ENCODE data around the gene SNX8.

Gene SNX8

GRCh38 chr7:2219136-2219535, 95.1 kb downstream of the SNX8 start:
- DNase-seq: no peak

- DNase-seq: no peak
Observed at GRCh38 chr7:2218444-2218785, 95.8 kb downstream of the SNX8 start.

GRCh38 chr7:2217716-2218443, 96.4 kb downstream of the SNX8 start:
- DNase-seq: no peak

GRCh38 chr7:2217206-2217605, 97.0 kb downstream of the SNX8 start:
- no peak for DNase-seq

GRCh38 chr7:2215851-2216250, 98.4 kb downstream of the SNX8 start:
- DNase-seq: no peak

GRCh38 chr7:2214636-2215035, 99.6 kb downstream of the SNX8 start:
- no peak for DNase-seq

- no peak for DNase-seq
Observed at GRCh38 chr7:2213551-2214215, 100.6 kb downstream of the SNX8 start.

- DNase-seq: no peak
Observed at GRCh38 chr7:2212906-2213305, 101.3 kb downstream of the SNX8 start.

- no peak for DNase-seq
Observed at GRCh38 chr7:2211926-2212325, 102.3 kb downstream of the SNX8 start.

GRCh38 chr7:2211259-2211880, 102.9 kb downstream of the SNX8 start:
- DNase-seq: no peak

GRCh38 chr7:2210551-2211258, 103.5 kb downstream of the SNX8 start:
- DNase-seq: no peak

GRCh38 chr7:2209961-2210323, 104.3 kb downstream of the SNX8 start:
- DNase-seq: no peak

GRCh38 chr7:2209146-2209960, 104.9 kb downstream of the SNX8 start:
- peak; percentile 68 for DNase-seq

- DNase-seq: no peak
Observed at GRCh38 chr7:2208712-2209111, 105.5 kb downstream of the SNX8 start.

- no peak for DNase-seq
Observed at GRCh38 chr7:2205036-2205780, 109.0 kb downstream of the SNX8 start.

GRCh38 chr7:2204446-2204845, 109.8 kb downstream of the SNX8 start:
- no peak for DNase-seq

- no peak for DNase-seq
Observed at GRCh38 chr7:2203766-2204300, 110.4 kb downstream of the SNX8 start.

- no peak for DNase-seq
Observed at GRCh38 chr7:2202901-2203765, 111.1 kb downstream of the SNX8 start.

- no peak for DNase-seq
Observed at GRCh38 chr7:2202361-2202761, 111.9 kb downstream of the SNX8 start.

All from DMS53 (cell line).